ENCODE data around the gene BSN. TPM values are rescaled to one million over a fixed set of nuclear protein-coding genes. Genes with fewer than 3 reads are reported as not detected.

The BSN gene
- total RNA-seq, 1 donor from 2014 or later = 0.92 TPM

GRCh38 chr3:49711489-49711888, 157.2 kb downstream of the BSN start:
- no peaks in the 10 kb centered on the region for H3K36me3 ChIP-seq (ENCODE audit: control insufficient read depth, insufficient read depth, low read length)
- no peak for DNase-seq (ENCODE audit: low read depth)
- no peak for TF ChIP-seq CTCF (IDR thresholded peaks at IDR 0.05; ENCODE audit: insufficient read depth, low read length, poor library complexity, severe bottlenecking)

GRCh38 chr3:49712166-49712565, 157.9 kb downstream of the BSN start:
- no peak overlapping the region for H3K4me3 ChIP-seq (ENCODE audit: low read depth, low read length)
- no peak for TF ChIP-seq CTCF (IDR thresholded peaks at IDR 0.05; ENCODE audit: insufficient read depth, low read length, poor library complexity, severe bottlenecking)
- no peaks in the 10 kb centered on the region for H3K36me3 ChIP-seq (ENCODE audit: control insufficient read depth, insufficient read depth, low read length)
- H3K27me3 ChIP-seq (ENCODE audit: control insufficient read depth, insufficient read depth, low read length) = no peaks in the 10 kb centered on the region
- DNase-seq (ENCODE audit: low read depth) = no peak

More at GRCh38 chr3:49711489-49711888, 157.2 kb downstream of the BSN start:
- no peak overlapping the region for H3K4me3 ChIP-seq (ENCODE audit: low read depth, low read length)
- no peaks in the 10 kb centered on the region for H3K27me3 ChIP-seq (ENCODE audit: control insufficient read depth, insufficient read depth, low read length)

- Histone ChIP-seq H3K36me3 (ENCODE audit: control insufficient read depth, insufficient read depth, low read length) (no peaks in the 10 kb centered on the region), H3K4me3 (ENCODE audit: low read depth, low read length) (no peak overlapping the region), H3K27me3 (ENCODE audit: control insufficient read depth, insufficient read depth, low read length) (no peaks in the 10 kb centered on the region)
- TF ChIP-seq CTCF (IDR thresholded peaks at IDR 0.05; ENCODE audit: insufficient read depth, low read length, poor library complexity, severe bottlenecking) = no peak
- DNase-seq (ENCODE audit: low read depth) = no peak
Observed at GRCh38 chr3:49712631-49713317, 158.5 kb downstream of the BSN start.

- Histone ChIP-seq H3K4me3 (ENCODE audit: low read depth, low read length) (no peak overlapping the region), H3K36me3 (ENCODE audit: control insufficient read depth, insufficient read depth, low read length) (no peaks in the 10 kb centered on the region), H3K27me3 (ENCODE audit: control insufficient read depth, insufficient read depth, low read length) (peaks cover 5% of the 10 kb centered on the region)
- TF ChIP-seq CTCF (IDR thresholded peaks at IDR 0.05; ENCODE audit: insufficient read depth, low read length, poor library complexity, severe bottlenecking) = no peak
- DNase-seq (ENCODE audit: low read depth) = no peak
Observed at GRCh38 chr3:49713336-49714105, 159.2 kb downstream of the BSN start.

GRCh38 chr3:49714728-49715550, 160.7 kb downstream of the BSN start:
- no peak overlapping the region for H3K4me3 ChIP-seq (ENCODE audit: low read depth, low read length)
- no peak for DNase-seq (ENCODE audit: low read depth)

More at GRCh38 chr3:49714728-49715550, 160.7 kb downstream of the BSN start:
- no peaks in the 10 kb centered on the region for H3K36me3 ChIP-seq (ENCODE audit: control insufficient read depth, insufficient read depth, low read length)
- peaks cover 11% of the 10 kb centered on the region for H3K27me3 ChIP-seq (ENCODE audit: control insufficient read depth, insufficient read depth, low read length)
- no peak for TF ChIP-seq CTCF (IDR thresholded peaks at IDR 0.05; ENCODE audit: insufficient read depth, low read length, poor library complexity, severe bottlenecking)

Data from kidney epithelial cell (primary cell).